Esophagus muscularis mucosa (tissue), 4 donors: Measurements from ENCODE around the gene DOCK2. TPM values are rescaled to one million over a fixed set of nuclear protein-coding genes. Genes with fewer than 3 reads are reported as not detected.

ENCODE experiments used
- DNase-seq: peaks from one replicate; pipeline ENCODE4 v3.0.0-alpha.2; 2017; ENCODE audit errors: extremely low spot score
- H3K27ac ChIP-seq, 4 donors: fragments of 200-600 bp; sonication (generic); replicated peaks in 1 of 4; 1 replicate in 3 of 4; 2 replicates in 1 of 4; pipeline ENCODE4 v1.5.1; 2016 to 2019; ENCODE audit warnings: mild to moderate bottlenecking in 1 of 4
- H3K27me3 ChIP-seq, 4 donors: fragments of 200-600 bp; sonication (generic); one replicate each; pipeline versions ENCODE4 v1.5.1 to v1.6.0; 2016 to 2019
- H3K36me3 ChIP-seq, 4 donors: fragments of 200-600 bp; sonication (generic); one replicate each; pipeline ENCODE4 v1.5.1; 2016 to 2019
- H3K4me1 ChIP-seq, 4 donors: fragments of 200-600 bp; sonication (generic); one replicate each; pipeline ENCODE4 v1.5.1; 2016 to 2019
- H3K4me3 ChIP-seq, 4 donors: fragments of 200-600 bp; sonication (generic); 1 replicate in 2 of 4; 2 replicates in 2 of 4; pipeline ENCODE4 v1.5.1; 2016 to 2019; ENCODE audit warnings: mild to moderate bottlenecking in 4 of 4, moderate library complexity in 1 of 4
- H3K9me3 ChIP-seq, 4 donors: fragments of 200-600 bp; sonication (generic); 1 replicate in 3 of 4; 2 replicates in 1 of 4; pipeline ENCODE4 v1.5.1; 2016 to 2019
- EP300 ChIP-seq: sonication (generic); formaldehyde crosslinking; IDR thresholded peaks from one replicate; pipeline ENCODE4 v1.6.1; 2017; ENCODE audit warnings: antibody characterized with exemption
- POLR2A ChIP-seq: fragments of 450-650 bp; IDR thresholded peaks from one replicate; pipeline ENCODE4 v1.6.1; 2017; ENCODE audit warnings: antibody characterized with exemption, moderate library complexity, mild to moderate bottlenecking, low read depth
- POLR2AphosphoS5 ChIP-seq, 2 donors: sonication (generic); formaldehyde crosslinking; IDR thresholded peaks; one replicate each; pipeline ENCODE4 v1.6.1; 2017; ENCODE audit warnings: antibody characterized with exemption in 2 of 2
- WGBS: methylation state at CpG from one replicate; pipeline ENCODE4 v1.1.5; 2018; 5-methylcytosine and 5-hydroxymethylcytosine counted together
- intact Hi-C: fragments of 100-400 bp; cut with DNase I; formaldehyde crosslinking; loops from one replicate; pipeline ENCODE4 v1.15.1; 2023
- small RNA-seq, 3 donors: library from RNA; depleted of rRNA; stranded (forward); fragments of <200 nt; gene quantifications; one replicate each; pipeline ENCODE3, GENCODE V24; 2016
- total RNA-seq, 4 donors: library from RNA; depleted of rRNA; stranded (reverse); fragments of >200 nt; gene quantifications; one replicate each; pipeline versions ENCODE4 v1.1.0 to v1.2.1, GENCODE V29; 2016
- TF ChIP-seq, protein P1 (sequence below), 3 experiments: fragments of 200-600 bp in 2 of 3; fragments of 450-650 bp in 1 of 3; sonication (generic) in 2 of 3; IDR thresholded peaks; one replicate each; pipeline ENCODE4 v1.5.1; 2017 to 2019; ENCODE audit warnings: antibody characterized with exemption in 3 of 3, mild to moderate bottlenecking in 2 of 3, moderate library complexity in 1 of 3

The DOCK2 gene
- total RNA-seq, 4 donors from 2014 or later: 9.2 to 18.3 (median 13.7) TPM

DNA sequence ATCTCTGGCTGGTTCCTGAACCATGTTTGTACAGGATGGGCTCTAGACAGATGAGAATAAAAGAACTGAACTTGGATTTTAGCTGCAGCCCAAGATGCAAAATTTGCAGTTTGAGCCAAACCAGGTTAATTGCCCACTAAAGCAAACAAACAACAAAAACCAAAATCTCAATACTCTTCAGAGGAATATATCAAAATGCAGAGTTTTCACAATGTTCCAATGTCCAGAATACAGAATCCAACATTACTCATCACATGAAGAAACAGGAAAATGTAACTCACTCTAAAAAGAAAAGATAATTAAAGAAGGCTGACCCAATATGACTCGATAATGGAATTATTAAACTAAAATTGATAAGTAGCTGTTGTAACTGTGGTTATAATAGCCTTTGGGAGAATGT, 489.0 kb downstream of the DOCK2 start:
- 79% methylated on average over 1 of the region's 1 CpG for WGBS
- H3K4me1 ChIP-seq: peaks cover 0 to 5% (median 0%) of the 10 kb centered on the region in 4 donors
- intact Hi-C loops: no loop called here
- DNase-seq: no peak
- TF ChIP-seq POLR2A: no peak
- no peak for TF ChIP-seq EP300
- no peaks in the 10 kb centered on the region for H3K27me3 ChIP-seq
- H3K9me3 ChIP-seq: peaks cover 0 to 29% (median 23%) of the 10 kb centered on the region in 4 donors
- H3K36me3 ChIP-seq: no peaks in the 10 kb centered on the region
- no peak overlapping the region for H3K4me3 ChIP-seq
- no peak overlapping the region for H3K27ac ChIP-seq

DNA sequence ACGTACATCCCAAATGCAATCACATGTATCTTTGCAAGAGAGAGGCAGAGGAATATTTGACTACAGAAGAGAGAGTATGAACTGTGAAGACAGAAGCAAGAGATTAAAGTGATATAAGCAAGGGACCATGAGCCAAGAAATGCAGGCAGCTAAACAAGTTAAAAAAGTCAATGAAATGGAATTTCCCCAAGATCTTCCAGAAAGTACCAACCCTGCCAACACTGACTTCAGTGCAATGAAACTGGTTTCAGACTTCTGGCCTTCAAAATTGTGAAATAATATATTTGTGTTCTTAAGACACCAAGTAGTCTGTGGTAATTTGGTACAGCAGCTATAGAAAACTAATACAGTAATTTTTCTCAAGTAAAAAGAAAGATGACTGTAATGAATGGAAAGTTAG, 489.6 kb downstream of the DOCK2 start:
- peaks cover 0 to 5% (median 0%) of the 10 kb centered on the region in 4 donors for H3K4me1 ChIP-seq
- no peak for DNase-seq
- H3K36me3 ChIP-seq: no peaks in the 10 kb centered on the region
- H3K4me3 ChIP-seq: no peak overlapping the region
- 91% methylated on average over 1 of the region's 1 CpG for WGBS
- peaks cover 0 to 29% (median 23%) of the 10 kb centered on the region in 4 donors for H3K9me3 ChIP-seq
- intact Hi-C loops: no loop called here
- no peak overlapping the region for H3K27ac ChIP-seq
- H3K27me3 ChIP-seq: no peaks in the 10 kb centered on the region
- no peak for TF ChIP-seq EP300
- TF ChIP-seq, protein P1, sequence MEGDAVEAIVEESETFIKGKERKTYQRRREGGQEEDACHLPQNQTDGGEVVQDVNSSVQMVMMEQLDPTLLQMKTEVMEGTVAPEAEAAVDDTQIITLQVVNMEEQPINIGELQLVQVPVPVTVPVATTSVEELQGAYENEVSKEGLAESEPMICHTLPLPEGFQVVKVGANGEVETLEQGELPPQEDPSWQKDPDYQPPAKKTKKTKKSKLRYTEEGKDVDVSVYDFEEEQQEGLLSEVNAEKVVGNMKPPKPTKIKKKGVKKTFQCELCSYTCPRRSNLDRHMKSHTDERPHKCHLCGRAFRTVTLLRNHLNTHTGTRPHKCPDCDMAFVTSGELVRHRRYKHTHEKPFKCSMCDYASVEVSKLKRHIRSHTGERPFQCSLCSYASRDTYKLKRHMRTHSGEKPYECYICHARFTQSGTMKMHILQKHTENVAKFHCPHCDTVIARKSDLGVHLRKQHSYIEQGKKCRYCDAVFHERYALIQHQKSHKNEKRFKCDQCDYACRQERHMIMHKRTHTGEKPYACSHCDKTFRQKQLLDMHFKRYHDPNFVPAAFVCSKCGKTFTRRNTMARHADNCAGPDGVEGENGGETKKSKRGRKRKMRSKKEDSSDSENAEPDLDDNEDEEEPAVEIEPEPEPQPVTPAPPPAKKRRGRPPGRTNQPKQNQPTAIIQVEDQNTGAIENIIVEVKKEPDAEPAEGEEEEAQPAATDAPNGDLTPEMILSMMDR (IDR thresholded peaks at IDR 0.05): no peak
- no peak for TF ChIP-seq POLR2A
- no peak for TF ChIP-seq POLR2AphosphoS5 (IDR thresholded peaks at IDR 0.05)

DNA sequence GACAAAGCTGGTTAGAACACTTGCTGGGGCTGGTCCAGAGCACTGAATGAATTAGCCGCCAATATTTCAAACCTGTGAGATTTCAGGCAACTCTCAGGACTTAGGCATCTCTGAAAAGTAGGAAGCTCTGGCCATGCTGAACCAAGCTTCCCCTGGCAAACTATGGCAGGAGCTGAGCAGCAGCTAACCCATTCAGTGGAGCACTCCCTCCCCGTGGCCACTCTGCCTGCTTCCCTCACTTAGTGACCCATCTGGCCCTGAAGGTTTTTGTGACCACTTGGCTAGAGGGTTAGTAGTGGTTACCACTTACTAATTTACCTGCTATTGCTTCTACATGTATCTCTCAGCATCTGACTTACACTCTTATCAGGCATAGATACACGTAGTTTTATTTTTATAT, 494.2 kb downstream of the DOCK2 start:
- WGBS: 85% methylated on average over 3 of the region's 3 CpGs
- Histone ChIP-seq H3K36me3 (no peaks in the 10 kb centered on the region), H3K27ac (no peak overlapping the region), H3K4me3 (no peak overlapping the region), H3K27me3 (no peaks in the 10 kb centered on the region), H3K9me3 (peaks cover 0 to 24% (median 17%) of the 10 kb centered on the region in 4 donors), H3K4me1 (no peaks in the 10 kb centered on the region)
- TF ChIP-seq, protein P1 (IDR thresholded peaks at IDR 0.05): no peak
- TF ChIP-seq POLR2A (no peak), EP300 (no peak), POLR2AphosphoS5 (IDR thresholded peaks at IDR 0.05) (no peak)
- DNase-seq: no peak
- intact Hi-C loops: no loop called here

DNA sequence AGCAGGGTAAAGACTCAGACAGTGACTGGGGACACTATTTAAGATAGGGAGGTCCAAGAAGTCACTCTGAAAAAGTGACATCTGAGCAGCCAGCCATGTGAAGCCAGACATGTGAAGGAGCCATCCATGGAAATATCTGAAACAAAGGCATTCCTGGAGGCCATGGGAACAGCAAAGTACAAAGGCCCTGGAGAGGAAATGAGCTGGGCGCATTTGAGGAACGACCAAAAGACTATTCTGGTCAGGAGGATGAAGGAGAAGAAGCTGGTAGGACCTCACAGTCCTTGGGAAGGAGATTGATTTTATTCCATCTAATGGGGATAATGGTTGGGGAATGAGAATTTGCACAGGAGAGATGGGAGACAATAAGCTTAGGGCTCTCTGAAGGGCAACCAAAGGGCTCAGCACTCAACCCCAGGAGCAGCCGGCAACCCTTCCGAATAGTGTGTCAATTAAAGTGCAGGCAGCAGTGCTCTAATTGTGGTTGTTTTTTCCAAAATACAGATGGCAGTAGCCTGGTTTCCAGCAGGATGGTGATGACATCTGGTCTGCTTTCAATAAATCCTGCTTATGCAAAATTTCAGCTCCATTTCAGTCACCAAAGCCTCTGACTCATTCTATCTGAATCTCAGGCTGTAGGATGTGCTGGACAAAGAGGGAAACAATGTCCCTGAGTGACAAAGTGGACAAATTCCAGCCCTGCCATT, 495.3 kb downstream of the DOCK2 start:
- Histone ChIP-seq H3K4me3 (no peak overlapping the region), H3K27ac (no peak overlapping the region), H3K4me1 (no peaks in the 10 kb centered on the region), H3K27me3 (no peaks in the 10 kb centered on the region), H3K9me3 (peaks cover 0 to 12% (median 5%) of the 10 kb centered on the region in 4 donors), H3K36me3 (no peaks in the 10 kb centered on the region)
- TF ChIP-seq, protein P1 (IDR thresholded peaks at IDR 0.05): no peak
- no peak for TF ChIP-seq EP300
- no peak for TF ChIP-seq POLR2AphosphoS5 (IDR thresholded peaks at IDR 0.05)
- TF ChIP-seq POLR2A: no peak
- no peak for DNase-seq
- intact Hi-C loops: no loop called here
- 62% methylated on average over 4 of the region's 4 CpGs for WGBS

Small RNA genes within 50 kb of the gene (small RNA-seq; reads per million reads assigned to genes)
- 0 reads per million in 3 donors for gene MIR378E

Other genes starting within 250 kb of the DOCK2 start
- gene SPDL1, start 53.5 kb upstream of the DOCK2 start, total RNA-seq: 10 to 100 TPM in 2 of 4 donors, 1 to 10 TPM in 2; 3.5 to 12.0 (median 7.0) TPM